Liver (tissue), 9 donors: ENCODE results near the gene PRDM2. TPM values are rescaled to one million over a fixed set of nuclear protein-coding genes. Genes with fewer than 3 reads are reported as not detected.

Source experiments
- DNase-seq: peaks from one replicate; pipeline ENCODE4 v3.0.0-alpha.2; 2017; ENCODE audit warnings: low spot score
- H3K27ac ChIP-seq, 2 donors: one replicate each; pipeline ENCODE4 v1.7.0; 2013; ENCODE audit warnings: inconsistent platforms in 2 of 2, low read length in 2 of 2, control low read depth in 1 of 2, low read depth in 1 of 2, mild to moderate bottlenecking in 1 of 2
- H3K27me3 ChIP-seq, 4 donors: one replicate each; pipeline versions ENCODE4 v1.6.1 to v1.7.0; 2013; ENCODE audit warnings: low read length in 3 of 4, inconsistent platforms in 1 of 4, mild to moderate bottlenecking in 1 of 4, moderate library complexity in 1 of 4; ENCODE audit not compliant: control insufficient read depth in 4 of 4, insufficient read depth in 4 of 4
- H3K36me3 ChIP-seq, 4 donors: one replicate each; pipeline versions ENCODE4 v1.6.1 to v1.7.0; 2013; ENCODE audit warnings: low read length in 3 of 4, mild to moderate bottlenecking in 3 of 4, low read depth in 1 of 4, moderate library complexity in 1 of 4; ENCODE audit not compliant: control insufficient read depth in 4 of 4, insufficient read depth in 3 of 4
- H3K4me1 ChIP-seq, 4 donors: one replicate each; pipeline versions ENCODE4 v1.6.1 to v1.7.0; 2013; ENCODE audit warnings: low read length in 3 of 4, mild to moderate bottlenecking in 3 of 4, moderate library complexity in 1 of 4; ENCODE audit not compliant: control insufficient read depth in 4 of 4, insufficient read depth in 4 of 4
- H3K4me3 ChIP-seq, 3 donors: one replicate each; pipeline versions ENCODE4 v1.6.1 to v1.7.0; 2013; ENCODE audit warnings: low read length in 3 of 3, control low read depth in 1 of 3, low read depth in 1 of 3, mild to moderate bottlenecking in 1 of 3
- H3K9ac ChIP-seq, 2 donors: one replicate each; pipeline ENCODE4 v1.7.0; 2013; ENCODE audit warnings: low read length in 2 of 2, mild to moderate bottlenecking in 2 of 2, moderate library complexity in 2 of 2, control low read depth in 1 of 2, low read depth in 1 of 2
- H3K9me3 ChIP-seq, 4 donors: one replicate each; pipeline versions ENCODE4 v1.6.1 to v1.7.0; 2013; ENCODE audit warnings: low read length in 3 of 4; ENCODE audit not compliant: control insufficient read depth in 4 of 4
- ATF3 ChIP-seq: IDR thresholded peaks from 2 replicates; pipeline ENCODE4 v1.6.1; 2016; ENCODE audit warnings: antibody characterized with exemption
- CTCF ChIP-seq: fragments of 150-350 bp; IDR thresholded peaks from 2 replicates; pipeline ENCODE4 v1.5.1; 2017; ENCODE audit warnings: improper control_type of control experiment, low read depth, low read length; ENCODE audit not compliant: missing input control
- EGR1 ChIP-seq, 2 donors: IDR thresholded peaks; 2 replicates each; pipeline ENCODE4 v1.6.1; 2016 to 2018; ENCODE audit warnings: antibody characterized with exemption in 2 of 2, low read depth in 2 of 2
- FOXA1 ChIP-seq: IDR thresholded peaks from 2 replicates; pipeline ENCODE4 v1.6.1; 2016; ENCODE audit warnings: antibody characterized with exemption
- FOXA2 ChIP-seq: IDR thresholded peaks from 2 replicates; pipeline ENCODE4 v1.6.1; 2016; ENCODE audit warnings: antibody characterized with exemption
- GABPA ChIP-seq, 2 donors: IDR thresholded peaks in 1 of 2; conservative IDR thresholded peaks in 1 of 2; 2 replicates each; pipeline ENCODE4 v1.6.1; 2016; ENCODE audit warnings: antibody characterized with exemption in 2 of 2, mild to moderate bottlenecking in 1 of 2, moderate library complexity in 1 of 2
- HNF4A ChIP-seq, 2 donors: conservative IDR thresholded peaks; 2 replicates each; pipeline ENCODE4 v1.6.1; 2016; ENCODE audit warnings: antibody characterized with exemption in 2 of 2, mild to moderate bottlenecking in 2 of 2
- HNF4G ChIP-seq: IDR thresholded peaks from 2 replicates; pipeline ENCODE4 v1.6.1; 2016; ENCODE audit warnings: antibody characterized with exemption
- JUND ChIP-seq, 2 donors: IDR thresholded peaks; 2 replicates each; pipeline ENCODE4 v1.6.1; 2016; ENCODE audit warnings: antibody characterized with exemption in 2 of 2
- MAX ChIP-seq: IDR thresholded peaks from 2 replicates; pipeline ENCODE4 v1.6.1; 2016; ENCODE audit warnings: antibody characterized with exemption
- NR2F2 ChIP-seq: IDR thresholded peaks from 2 replicates; pipeline ENCODE4 v1.6.1; 2016; ENCODE audit warnings: antibody characterized with exemption
- RAD21 ChIP-seq, 2 donors: IDR thresholded peaks; 2 replicates each; pipeline ENCODE4 v1.6.1; 2016; ENCODE audit warnings: antibody characterized with exemption in 2 of 2, mild to moderate bottlenecking in 2 of 2
- REST ChIP-seq: IDR thresholded peaks from 2 replicates; pipeline ENCODE4 v1.6.1; 2016; ENCODE audit warnings: antibody characterized with exemption, mild to moderate bottlenecking
- RXRA ChIP-seq, 2 donors: IDR thresholded peaks; 2 replicates each; pipeline ENCODE4 v1.6.1; 2017 to 2018; ENCODE audit warnings: antibody characterized with exemption in 2 of 2, mild to moderate bottlenecking in 1 of 2
- SP1 ChIP-seq: IDR thresholded peaks from 2 replicates; pipeline ENCODE4 v1.6.1; 2018; ENCODE audit warnings: antibody characterized with exemption, mild to moderate bottlenecking
- TAF1 ChIP-seq: conservative IDR thresholded peaks from 2 replicates; pipeline ENCODE4 v1.6.1; 2016; ENCODE audit warnings: antibody characterized with exemption, mild to moderate bottlenecking
- YY1 ChIP-seq: IDR thresholded peaks from 2 replicates; pipeline ENCODE4 v1.6.1; 2016; ENCODE audit warnings: antibody characterized with exemption, mild to moderate bottlenecking
- ZBTB33 ChIP-seq: IDR thresholded peaks from 2 replicates; pipeline ENCODE4 v1.6.1; 2016; ENCODE audit warnings: antibody characterized with exemption
- WGBS: extraction: QIAGEN DNeasy Blood & Tissue Kit; methylation state at CpG from one replicate; pipeline ENCODE4 v1.1.7; 2013; 5-methylcytosine and 5-hydroxymethylcytosine counted together
- polyA plus RNA-seq, 2 donors: library from polyadenylated mRNA; stranded (reverse) in 1 of 2; unstranded in 1 of 2; fragments of 200-250 nt in 1 of 2; fragments of >200 nt in 1 of 2; fragmentation: Nextera tagmentation in 1 of 2; extraction: Ambion mirVana in 1 of 2; gene quantifications; one replicate each; pipeline versions ENCODE4 v1.2.1 to v1.2.3, GENCODE V29; 2013 to 2015
- total RNA-seq, 2 donors: library from RNA; depleted of rRNA; stranded (reverse); fragments of >200 nt; gene quantifications; one replicate each; pipeline ENCODE4 v1.2.3, GENCODE V29; 2014
- donor health status: healthy.
- donor health status: healthy.
- donor health status: healthy.
- donor health status: healthy.
- donor health status: healthy.

PRDM2 gene
- total and polyA plus RNA-seq, 4 donors, result 4.5 to 13.9 (median 7.9) TPM

GRCh38 chr1:13778431-13778830 is 78.4 kb downstream of the PRDM2 start:
- no peak overlapping the region for H3K27ac ChIP-seq

GRCh38 chr1:13779930-13780329 is 79.9 kb downstream of the PRDM2 start:
- peaks cover 0 to 53% (median 37%) of the 10 kb centered on the region in 4 donors for H3K36me3 ChIP-seq
- no peak overlapping the region for H3K9ac ChIP-seq
- no peak for DNase-seq
- H3K9me3 ChIP-seq, result no peaks in the 10 kb centered on the region
- H3K4me3 ChIP-seq, result no peak overlapping the region
- no peaks in the 10 kb centered on the region for H3K27me3 ChIP-seq
- H3K27ac ChIP-seq, result no peak overlapping the region
- WGBS, result 97% methylated on average over 6 of the region's 6 CpGs
- no peaks in the 10 kb centered on the region for H3K4me1 ChIP-seq
- TF ChIP-seq RXRA (IDR thresholded peaks at IDR 0.05), result no peak
- TF ChIP-seq TAF1, result no peak
- TF ChIP-seq FOXA1, result no peak
- TF ChIP-seq ZBTB33, result no peak
- TF ChIP-seq HNF4A (conservative IDR thresholded peaks at IDR 0.05), result no peak
- no peak for TF ChIP-seq HNF4G
- TF ChIP-seq RAD21 (IDR thresholded peaks at IDR 0.05), result no peak
- TF ChIP-seq SP1, result no peak
- TF ChIP-seq FOXA2, result no peak
- no peak for TF ChIP-seq GABPA (IDR thresholded peaks at IDR 0.05 in 1 of 2, conservative IDR thresholded peaks at IDR 0.05 in 1 of 2)
- no peak for TF ChIP-seq ATF3
- no peak for TF ChIP-seq CTCF
- TF ChIP-seq JUND (IDR thresholded peaks at IDR 0.05), result no peak
- no peak for TF ChIP-seq YY1
- TF ChIP-seq EGR1 (IDR thresholded peaks at IDR 0.05; ENCODE audit: low read depth in 2 of 2), result no peak
- no peak for TF ChIP-seq NR2F2
- TF ChIP-seq REST, result no peak
- no peak for TF ChIP-seq MAX

More at GRCh38 chr1:13778431-13778830, 78.4 kb downstream of the PRDM2 start:
- H3K4me1 ChIP-seq, result no peaks in the 10 kb centered on the region
- H3K9me3 ChIP-seq, result no peaks in the 10 kb centered on the region
- no peak overlapping the region for H3K4me3 ChIP-seq
- peaks cover 0 to 51% (median 36%) of the 10 kb centered on the region in 4 donors for H3K36me3 ChIP-seq
- DNase-seq, result no peak
- TF ChIP-seq ZBTB33 (no peak), RAD21 (IDR thresholded peaks at IDR 0.05) (no peak), FOXA2 (no peak), YY1 (no peak), MAX (no peak)
- no peak overlapping the region for H3K9ac ChIP-seq
- 96% methylated on average over 7 of the region's 7 CpGs for WGBS
- H3K27me3 ChIP-seq, result no peaks in the 10 kb centered on the region
